H9 (cell line): Measurements from ENCODE around the gene STPG3. TPM values are rescaled to one million over a fixed set of nuclear protein-coding genes. Genes with fewer than 3 reads are reported as not detected.

Source experiments
- DNase-seq: peaks from one replicate; pipeline ENCODE4 v3.0.0-alpha.2; 2017
- H2AFZ ChIP-seq: one replicate; pipeline ENCODE4 v1.6.1; 2013; ENCODE audit warnings: mild to moderate bottlenecking, low read length, control low read depth, moderate library complexity
- H2AK5ac ChIP-seq: 2 replicates; pipeline ENCODE4 v1.6.1; 2013; ENCODE audit warnings: low read length, control low read depth, mixed read lengths; ENCODE audit not compliant: insufficient read length
- H2BK120ac ChIP-seq: one replicate; pipeline ENCODE4 v1.6.1; 2013; ENCODE audit warnings: low read depth, mild to moderate bottlenecking, low read length, control low read depth, inconsistent platforms; ENCODE audit not compliant: poor library complexity, severe bottlenecking
- H2BK12ac ChIP-seq: 2 replicates; pipeline ENCODE4 v1.6.1; 2013; ENCODE audit warnings: low read length, control low read depth, mixed read lengths, low read depth; ENCODE audit not compliant: insufficient read length
- H2BK15ac ChIP-seq: 2 replicates; pipeline ENCODE4 v1.6.1; 2013; ENCODE audit warnings: low read depth, low read length, control low read depth
- H2BK20ac ChIP-seq: one replicate; pipeline ENCODE4 v1.6.1; 2013; ENCODE audit warnings: low read depth, mild to moderate bottlenecking, low read length, control low read depth, inconsistent platforms; ENCODE audit not compliant: poor library complexity, severe bottlenecking
- H2BK5ac ChIP-seq: 2 replicates; pipeline ENCODE4 v1.6.1; 2013; ENCODE audit warnings: low read length, control low read depth, mixed read lengths; ENCODE audit not compliant: insufficient read length
- H3K14ac ChIP-seq: 2 replicates; pipeline ENCODE4 v1.6.1; 2013; ENCODE audit warnings: low read length, control low read depth; ENCODE audit not compliant: insufficient read depth
- H3K18ac ChIP-seq: 2 replicates; pipeline ENCODE4 v1.6.1; 2013; ENCODE audit warnings: low read depth, mild to moderate bottlenecking, mixed read lengths, low read length, control low read depth; ENCODE audit not compliant: insufficient read length
- H3K23ac ChIP-seq: 2 replicates; pipeline ENCODE4 v1.6.1; 2013; ENCODE audit warnings: low read length, control low read depth, mixed read lengths, low read depth; ENCODE audit not compliant: insufficient read length
- H3K23me2 ChIP-seq: 2 replicates; pipeline ENCODE4 v1.6.1; 2013; ENCODE audit warnings: low read depth, mild to moderate bottlenecking, mixed read lengths, low read length, control low read depth; ENCODE audit not compliant: insufficient read length, poor library complexity, severe bottlenecking
- H3K27ac ChIP-seq: 2 replicates; pipeline ENCODE4 v1.5.1; 2013; ENCODE audit warnings: low read length, control low read depth, mixed read lengths, low read depth; ENCODE audit not compliant: insufficient read length
- H3K27me3 ChIP-seq: 2 replicates; pipeline ENCODE4 v1.6.1; 2013; ENCODE audit warnings: low read length, control low read depth, inconsistent platforms; ENCODE audit not compliant: insufficient read depth
- H3K4ac ChIP-seq: 2 replicates; pipeline ENCODE4 v1.6.1; 2013; ENCODE audit warnings: low read depth, mild to moderate bottlenecking, control low read depth, inconsistent platforms, low read length, moderate library complexity
- H3K4me1 ChIP-seq: 2 replicates; pipeline ENCODE4 v1.6.1; 2013; ENCODE audit warnings: low read length, control low read depth, inconsistent platforms; ENCODE audit not compliant: insufficient read depth
- H3K4me2 ChIP-seq: 2 replicates; pipeline ENCODE4 v1.6.1; 2013; ENCODE audit warnings: low read length, control low read depth, mixed read lengths; ENCODE audit not compliant: insufficient read length, insufficient read depth
- H3K56ac ChIP-seq: 2 replicates; pipeline ENCODE4 v1.6.1; 2013; ENCODE audit warnings: low read depth, mild to moderate bottlenecking, mixed read lengths, low read length, control low read depth; ENCODE audit not compliant: insufficient read length
- H3K79me1 ChIP-seq: 2 replicates; pipeline ENCODE4 v1.6.1; 2013; ENCODE audit warnings: low read depth, mild to moderate bottlenecking, moderate library complexity, low read length, control low read depth, inconsistent platforms; ENCODE audit not compliant: insufficient read depth, poor library complexity, severe bottlenecking
- H3K79me2 ChIP-seq: 2 replicates; pipeline ENCODE4 v1.6.1; 2013; ENCODE audit warnings: low read length, control low read depth, inconsistent platforms; ENCODE audit not compliant: insufficient read depth
- H3K9ac ChIP-seq: 2 replicates; pipeline ENCODE4 v1.6.1; 2013; ENCODE audit warnings: low read length, control low read depth, mixed read lengths; ENCODE audit not compliant: insufficient read length; ENCODE audit errors: extremely low read depth
- H3K9me3 ChIP-seq: one replicate; pipeline ENCODE4 v1.6.1; 2013; ENCODE audit warnings: low read depth, low read length, inconsistent platforms; ENCODE audit not compliant: control insufficient read depth
- H3T11ph ChIP-seq: one replicate; pipeline ENCODE4 v1.6.1; 2013; ENCODE audit warnings: mild to moderate bottlenecking, low read length, control low read depth, inconsistent platforms
- H4K20me1 ChIP-seq: one replicate; pipeline ENCODE4 v1.6.1; 2013; ENCODE audit not compliant: control insufficient read depth, insufficient read length, insufficient read depth
- H4K5ac ChIP-seq: 2 replicates; pipeline ENCODE4 v1.6.1; 2013; ENCODE audit warnings: low read depth, mild to moderate bottlenecking, mixed read lengths, low read length, control low read depth; ENCODE audit not compliant: insufficient read length
- H4K8ac ChIP-seq: replicated peaks from 2 replicates; pipeline ENCODE4 v1.6.1; 2013; ENCODE audit warnings: low read length, control low read depth, mixed read lengths, low read depth; ENCODE audit not compliant: insufficient read length
- H4K91ac ChIP-seq: 2 replicates; pipeline ENCODE4 v1.6.1; 2013; ENCODE audit warnings: low read depth, mild to moderate bottlenecking, moderate library complexity, mixed read lengths, low read length, control low read depth; ENCODE audit not compliant: insufficient read length
- H3K27ac Mint-ChIP-seq, 3 experiments: 2 replicates in 2 of 3; 3 replicates in 1 of 3; pipeline ENCODE4 v1.8.0; 2020 to 2021; ENCODE audit warnings: mixed read lengths in 3 of 3, mild to moderate bottlenecking in 1 of 3, moderate library complexity in 1 of 3
- H3K27me3 Mint-ChIP-seq: 2 replicates; pipeline ENCODE4 v1.8.0; 2021; ENCODE audit warnings: low read depth, mild to moderate bottlenecking, moderate library complexity, mixed read lengths
- H3K36me3 Mint-ChIP-seq, 3 experiments: 2 replicates in 2 of 3; 3 replicates in 1 of 3; pipeline ENCODE4 v1.8.0; 2020 to 2021; ENCODE audit warnings: low read depth in 3 of 3, mixed read lengths in 3 of 3; ENCODE audit not compliant: insufficient read depth in 1 of 3
- H3K4me1 Mint-ChIP-seq, 2 experiments: 2 replicates each; pipeline ENCODE4 v1.8.0; 2020; ENCODE audit warnings: mixed read lengths in 2 of 2
- H3K4me3 Mint-ChIP-seq, 2 experiments: 2 replicates in 1 of 2; 3 replicates in 1 of 2; pipeline ENCODE4 v1.8.0; 2020 to 2021; ENCODE audit warnings: mild to moderate bottlenecking in 2 of 2, mixed read lengths in 2 of 2, moderate library complexity in 1 of 2
- H3K9me3 Mint-ChIP-seq, 2 experiments: 2 replicates in 1 of 2; 3 replicates in 1 of 2; pipeline ENCODE4 v1.8.0; 2020; ENCODE audit warnings: mild to moderate bottlenecking in 2 of 2, mixed read lengths in 2 of 2, moderate library complexity in 1 of 2
- CTCF ChIP-seq: fragments of 200-600 bp; sonication (generic); conservative IDR thresholded peaks from 3 replicates; pipeline ENCODE4 v1.8.0; 2021; ENCODE audit warnings: antibody characterized with exemption, mild to moderate bottlenecking
- WGBS: extraction: QIAGEN DNeasy Blood & Tissue Kit; methylation state at CpG from one replicate; pipeline ENCODE4 v1.1.7; 2013; ENCODE audit warnings: missing lambda C conversion rate, low lambda C conversion rate, mixed read lengths; ENCODE audit not compliant: insufficient read length; ENCODE audit errors: extremely low coverage; 5-methylcytosine and 5-hydroxymethylcytosine counted together
- long read RNA-seq: library from polyadenylated mRNA; unstranded; transcript quantifications from one replicate; pipeline ENCODE4 v2.0.0, GENCODE V29; 2020
- total RNA-seq: library from RNA; stranded (reverse); gene quantifications from 2 replicates; pipeline ENCODE4 v1.2.1, GENCODE V29; 2021

Gene STPG3
- not detected in 2 replicates for total RNA-seq
- long read RNA-seq: 0 reads

DNA sequence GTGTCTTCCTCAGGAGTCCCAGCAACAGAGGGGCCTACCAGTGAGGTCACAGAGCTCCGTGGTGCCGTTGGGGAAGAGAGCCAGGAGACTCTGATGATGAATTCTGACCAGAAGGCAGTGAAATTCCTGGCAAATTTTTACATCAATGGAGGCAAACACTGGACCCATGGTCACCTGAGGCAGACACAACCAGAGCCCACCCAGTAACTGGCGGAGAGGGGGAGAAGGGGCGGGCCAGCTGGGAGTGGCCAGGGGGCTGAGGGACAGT is at the start of gene STPG3:
TSS of gene STPG3 (plus strand) at position 93 of the 268 bp plus-strand sequence. CDS start at position 94, 1 bp downstream.
- H2BK120ac ChIP-seq: no peak within 1 kb of the TSS

More for the DNA sequence above, at the start of gene STPG3:
- Histone ChIP-seq H3K27ac (no peak within 1 kb of the TSS), H3K79me1 (peaks cover 3% of the 10 kb centered on the region), H2BK20ac (no peak within 1 kb of the TSS), H3K18ac (no peak within 1 kb of the TSS), H3K9me3 (no peaks in the 10 kb centered on the region), H2BK15ac (no peak within 1 kb of the TSS), H4K5ac (no peak within 1 kb of the TSS), H4K91ac (no peak within 1 kb of the TSS), H3K9ac (no peak within 1 kb of the TSS), H3K27me3 (no peaks in the 10 kb centered on the region), H4K8ac (no peak within 1 kb of the TSS), H3K23ac (no peak within 1 kb of the TSS), H3T11ph (no peak within 1 kb of the TSS), H3K4me2 (no peak within 1 kb of the TSS), H3K56ac (no peak within 1 kb of the TSS), H4K20me1 (no peaks in the 10 kb centered on the region), H2BK5ac (no peak within 1 kb of the TSS), H3K4me1 (no peaks in the 10 kb centered on the region), H3K23me2 (peaks cover 14% of the 10 kb centered on the region), H2BK12ac (no peak within 1 kb of the TSS), H2AFZ (no peak within 1 kb of the TSS), H2AK5ac (no peak within 1 kb of the TSS), H3K79me2 (peaks cover 3% of the 10 kb centered on the region; the same call in 1 of the 2 replicates), H3K14ac (no peak within 1 kb of the TSS; the same call in 1 of the 2 replicates), H3K4ac (no peak within 1 kb of the TSS)
- H3K27ac Mint-ChIP-seq: no peak within 1 kb of the TSS
- peaks cover 8 to 15% of the 10 kb centered on the region in 2 experiments for H3K4me1 Mint-ChIP-seq
- H3K4me3 Mint-ChIP-seq: no peak within 1 kb of the TSS; a peak in 1 of 5 replicates
- no peaks in the 10 kb centered on the region for H3K9me3 Mint-ChIP-seq
- H3K36me3 Mint-ChIP-seq: no peaks in the 10 kb centered on the region
- H3K27me3 Mint-ChIP-seq: peaks cover 33% of the 10 kb centered on the region
- WGBS: no CpG with 5 or more reads among the region's 4 CpGs
- no peak for DNase-seq
- no peak for TF ChIP-seq CTCF
